Heart left ventricle (tissue), 16 donors: Measurements from ENCODE around the gene C1QTNF6. TPM values are rescaled to one million over a fixed set of nuclear protein-coding genes. Genes with fewer than 3 reads are reported as not detected.

Experiments used
- ATAC-seq, 4 donors: fragments of 200-7000 bp; cut with Tn5 transposase; one replicate each; pipeline ENCODE4 v1.9.1; 2020 to 2022; ENCODE audit warnings: moderate library complexity in 4 of 4, mild to moderate bottlenecking in 3 of 4, moderate number of reproducible peaks in 1 of 4
- DNase-seq, 5 donors: peaks; one replicate each; pipeline ENCODE4 v3.0.0-alpha.2; 2020
- H3K27ac ChIP-seq, 12 donors: fragments of 200-600 bp; sonication (generic) in 4 of 12; one replicate each; pipeline versions ENCODE4 v1.5.0 to v1.8.0; 2016 to 2022; ENCODE audit warnings: mild to moderate bottlenecking in 2 of 12
- H3K27me3 ChIP-seq, 9 donors: fragments of 200-600 bp; sonication (generic) in 2 of 9; one replicate each; pipeline versions ENCODE4 v1.5.1 to v1.8.0; 2016 to 2022; ENCODE audit warnings: mild to moderate bottlenecking in 3 of 9
- H3K36me3 ChIP-seq, 9 donors: fragments of 200-600 bp; sonication (generic) in 2 of 9; one replicate each; pipeline versions ENCODE4 v1.5.0 to v1.8.0; 2018 to 2022; ENCODE audit warnings: mild to moderate bottlenecking in 2 of 9
- H3K4me1 ChIP-seq, 12 donors: fragments of 200-600 bp; sonication (generic) in 4 of 12; one replicate each; pipeline versions ENCODE4 v1.5.0 to v1.8.0; 2016 to 2022; ENCODE audit warnings: mild to moderate bottlenecking in 3 of 12
- H3K4me3 ChIP-seq, 12 donors: fragments of 200-600 bp; sonication (generic) in 4 of 12; one replicate each; pipeline versions ENCODE4 v1.5.0 to v1.8.0; 2017 to 2022; ENCODE audit warnings: mild to moderate bottlenecking in 9 of 12, moderate library complexity in 4 of 12
- H3K9me3 ChIP-seq, 12 donors: fragments of 200-600 bp; sonication (generic) in 4 of 12; one replicate each; pipeline versions ENCODE4 v1.5.0 to v1.8.0; 2016 to 2022; ENCODE audit warnings: mild to moderate bottlenecking in 1 of 12
- CTCF ChIP-seq, 12 donors: fragments of 200-600 bp; sonication (generic) in 4 of 12; IDR thresholded peaks; one replicate each; pipeline versions ENCODE4 v1.5.0 to v1.8.0; 2018 to 2022; ENCODE audit warnings: antibody characterized with exemption in 12 of 12, mild to moderate bottlenecking in 5 of 12
- POLR2A ChIP-seq, 2 donors: fragments of 450-650 bp; IDR thresholded peaks; one replicate each; pipeline ENCODE4 v1.6.1; 2017; ENCODE audit warnings: antibody characterized with exemption in 2 of 2, mild to moderate bottlenecking in 2 of 2, moderate library complexity in 2 of 2
- WGBS, 4 donors: extraction: QIAGEN DNeasy Blood & Tissue Kit in 2 of 4; methylation state at CpG; one replicate each; pipeline versions ENCODE4 v1.1.5 to v1.1.7; 2013 to 2018; 5-methylcytosine and 5-hydroxymethylcytosine counted together
- intact Hi-C, 10 donors: fragments of 100-400 bp; cut with DNase I; formaldehyde crosslinking; loops; one replicate each; pipeline versions ENCODE4 v1.11.1 to v1.14.2; 2022
- polyA plus RNA-seq, 2 donors: library from polyadenylated mRNA; stranded (reverse); fragments of 200-250 nt; gene quantifications; one replicate each; pipeline ENCODE4 v1.2.3, GENCODE V29; 2013
- total RNA-seq, 9 donors: library from RNA; depleted of rRNA in 2 of 9; stranded (reverse); fragments of >200 nt in 2 of 9; fragmentation: NEBNext Ultra II Directional in 3 of 9; extraction: Animal tissue kit (Norgen Biotek cat#: 25700) in 3 of 9; gene quantifications; one replicate each; pipeline versions ENCODE4 v1.1.0 to v1.2.4, GENCODE V29; 2016 to 2023
- donor health status: ischemic (EF 13 %, LVEDD 7.1; RV severe dilation, severe dysfunction).
- donor health status: healthy with polysubstance abuse.
- donor health status: DM: no; HTN: yes; CAD: no.
- donor health status: DM: no; HTN: no; CAD: no.
- donor health status: ischemic (EF 25% LVEDD 6.9; RV normal size, moderate dysfunction).
- donor health status: ischemic (EF 25% LVEDD 5.7; RV mildly dilated, moderate dysfunction).
- donor health status: healthy.
- donor health status: DM: yes; HTN: yes; CAD: no.
- donor health status: ischemic (EF 35%, LVEDD 5.7; RV mildly dilated, moderate dysfunction).
- donor health status: nonischemic (EF 11% LVEDD 7.7; RV severe dilation, severe dysfunction).
- donor health status: DM: yes; HTN: yes; CAD: no.
- donor health status: PGD.
- donor health status: ischemic (EF 29% LVEDD 5.4; RV normal size, mild dysfunction).
- donor health status: nonischemic (EF 23%, LVEDD 6.1; RV moderate dilation, normal function).

Gene C1QTNF6
- total and polyA plus RNA-seq, 11 donors = 0.31 to 11.9 (median 1.4) TPM

GRCh38 chr22:37213218-37213855 is 25.3 kb upstream of the C1QTNF6 start:
- WGBS, 4 donors = 85 to 88% (median 86%) methylated on average over 15 to 18 of the region's 18 CpGs
- H3K4me3 ChIP-seq = no peak overlapping the region
- ATAC-seq = no peak
- intact Hi-C loops = no loop called here
- no peak for DNase-seq
- H3K27me3 ChIP-seq = peaks cover 0 to 34% (median 4%) of the 10 kb centered on the region in 9 donors
- TF ChIP-seq POLR2A (IDR thresholded peaks at IDR 0.05) = no peak
- TF ChIP-seq CTCF (IDR thresholded peaks at IDR 0.05) = no peak
- no peaks in the 10 kb centered on the region for H3K36me3 ChIP-seq
- no peak overlapping the region for H3K27ac ChIP-seq
- peaks cover 0 to 7% (median 0%) of the 10 kb centered on the region in 12 donors for H3K4me1 ChIP-seq
- H3K9me3 ChIP-seq = no peaks in the 10 kb centered on the region

GRCh38 chr22:37212174-37212906 is 24.3 kb upstream of the C1QTNF6 start, which contains the start of gene SSTR3:
SSTR3 (minus strand) TSS chr22:37212477; CDS start chr22:37207803, 4,674 bp downstream.
- no peaks in the 10 kb centered on the region for H3K9me3 ChIP-seq
- peaks cover 0 to 7% (median 0%) of the 10 kb centered on the region in 12 donors for H3K4me1 ChIP-seq
- ATAC-seq = peak in 3 of 4 donors; percentile 20 to 43 (median 40)
- TF ChIP-seq POLR2A (IDR thresholded peaks at IDR 0.05) (no peak), CTCF (IDR thresholded peaks at IDR 0.05) (no peak)
- WGBS, 4 donors = 16 to 20% (median 17%) methylated on average over 22 to 23 of the region's 23 CpGs
- H3K27ac ChIP-seq = no peak within 1 kb of the TSS
- DNase-seq = no peak
- H3K36me3 ChIP-seq = no peaks in the 10 kb centered on the region
- no peak within 1 kb of the TSS for H3K4me3 ChIP-seq
- peaks cover 0 to 31% (median 4%) of the 10 kb centered on the region in 9 donors for H3K27me3 ChIP-seq
- intact Hi-C loops = no loop called here

- no peaks in the 10 kb centered on the region for H3K9me3 ChIP-seq
- intact Hi-C loops = no loop called here
- no peak overlapping the region for H3K27ac ChIP-seq
- H3K27me3 ChIP-seq = peaks cover 0 to 30% (median 4%) of the 10 kb centered on the region in 9 donors
- H3K4me1 ChIP-seq = peaks cover 0 to 7% (median 0%) of the 10 kb centered on the region in 12 donors
- ATAC-seq (no peak), DNase-seq (no peak)
- WGBS, 4 donors = 60 to 65% (median 63%) methylated on average over 6 of the region's 6 CpGs
- TF ChIP-seq CTCF (IDR thresholded peaks at IDR 0.05) (no peak), POLR2A (IDR thresholded peaks at IDR 0.05) (no peak)
- H3K4me3 ChIP-seq = no peak overlapping the region
- H3K36me3 ChIP-seq = no peaks in the 10 kb centered on the region
Measured at GRCh38 chr22:37211866-37212173, 23.8 kb upstream of the C1QTNF6 start.

GRCh38 chr22:37211075-37211865 is 23.2 kb upstream of the C1QTNF6 start:
- TF ChIP-seq CTCF (IDR thresholded peaks at IDR 0.05) (no peak), POLR2A (IDR thresholded peaks at IDR 0.05) (no peak)
- intact Hi-C loops = no loop called here
- Histone ChIP-seq H3K4me1 (peaks cover 0 to 7% (median 0%) of the 10 kb centered on the region in 12 donors), H3K36me3 (no peaks in the 10 kb centered on the region), H3K27me3 (peaks cover 0 to 30% (median 4%) of the 10 kb centered on the region in 9 donors), H3K4me3 (no peak overlapping the region), H3K9me3 (no peaks in the 10 kb centered on the region), H3K27ac (no peak overlapping the region)
- ATAC-seq (no peak), DNase-seq (no peak)
- WGBS, 4 donors = 76 to 78% (median 78%) methylated on average over 16 to 24 of the region's 24 CpGs
